Panc1 (cell line): ENCODE data around the gene HES2.
"Not testable (repeated sequence)": the region's sequence is repeated elsewhere in the genome, so short reads cannot be mapped to it uniquely, and the experiment has no call there.

Experiments used
- CTCF ChIP-seq: fragments of 450-650 bp; IDR thresholded peaks from 2 replicates; pipeline ENCODE4 v1.5.1; 2017; ENCODE audit warnings: mild to moderate bottlenecking
- POLR2AphosphoS5 ChIP-seq: IDR thresholded peaks from 2 replicates; pipeline ENCODE4 v1.6.1; 2012; ENCODE audit warnings: mild to moderate bottlenecking, low read depth, low read length, moderate library complexity
- SIN3A ChIP-seq: IDR thresholded peaks from 2 replicates; pipeline ENCODE4 v1.6.1; 2012; ENCODE audit warnings: low read depth, mild to moderate bottlenecking, low read length, moderate library complexity, borderline replicate concordance; ENCODE audit not compliant: insufficient read depth
- TCF7L2 ChIP-seq: IDR thresholded peaks from 2 replicates; pipeline ENCODE4 v1.6.1; 2011; ENCODE audit warnings: mild to moderate bottlenecking, low read depth, low read length, inconsistent platforms

GRCh38 chr1:6395130-6395529 lies 24.6 kb downstream of the HES2 start:
- TF ChIP-seq CTCF, SIN3A, TCF7L2, POLR2AphosphoS5: not testable (repeated sequence)
